GM13976 (cell line): ENCODE measurements around the gene MYO9A.
"Not testable (repeated sequence)": the region's sequence is repeated elsewhere in the genome, so short reads cannot be mapped to it uniquely, and the experiment has no call there.

Source experiments
- DNase-seq: peaks from one replicate; pipeline ENCODE4 v3.0.0; 2012; ENCODE audit warnings: low spot score
- CTCF ChIP-seq: IDR thresholded peaks from 2 replicates; pipeline ENCODE4 v1.5.1; 2012; ENCODE audit warnings: borderline replicate concordance, mild to moderate bottlenecking; ENCODE audit not compliant: insufficient read depth; ENCODE audit errors: extremely low read depth, missing control alignments, control extremely low read depth
- in situ Hi-C: fragments of 300-500 bp; cut with MboI; formaldehyde crosslinking; loops from one replicate; pipeline ENCODE4 v1.12.0; 2022; ENCODE audit warnings: low sequenced_read_pairs, mixed read lengths, inconsistent platforms; ENCODE audit not compliant: unreplicated experiment

The MYO9A gene

GRCh38 chr15:72034859-72035650, 82.9 kb downstream of the MYO9A start:
- in situ Hi-C loops: no loop called here

GRCh38 chr15:72034351-72034750, 83.6 kb downstream of the MYO9A start:
- TF ChIP-seq CTCF: no peak
- no peak for DNase-seq
- in situ Hi-C loops: no loop called here

More at GRCh38 chr15:72034859-72035650, 82.9 kb downstream of the MYO9A start:
- no peak for DNase-seq
- no peak for TF ChIP-seq CTCF

GRCh38 chr15:72033711-72034110, 84.2 kb downstream of the MYO9A start:
- no peak for TF ChIP-seq CTCF
- in situ Hi-C loops: no loop called here
- DNase-seq: no peak

- in situ Hi-C loops: no loop called here
- TF ChIP-seq CTCF: no peak
- DNase-seq: no peak
These were observed 84.7 kb downstream of the MYO9A start for GRCh38 chr15:72033285-72033684.

- DNase-seq: no peak
- in situ Hi-C loops: no loop called here
- no peak for TF ChIP-seq CTCF
These were observed 96.3 kb downstream of the MYO9A start for GRCh38 chr15:72021604-72022003.

GRCh38 chr15:72020799-72021198, 97.2 kb downstream of the MYO9A start:
- no peak for TF ChIP-seq CTCF
- no peak for DNase-seq
- in situ Hi-C loops: no loop called here

GRCh38 chr15:72014555-72014954, 103.4 kb downstream of the MYO9A start:
- in situ Hi-C loops, DNase-seq: not testable (repeated sequence)
